SH-SY5Y (cell line): Measurements from ENCODE around the gene PDX1.

Experiments
- GATA2 ChIP-seq: IDR thresholded peaks from 2 replicates; pipeline ENCODE4 v1.6.1; 2011; ENCODE audit warnings: mild to moderate bottlenecking, low read depth, low read length
- GATA3 ChIP-seq: IDR thresholded peaks from 2 replicates; pipeline ENCODE4 v1.6.1; 2011; ENCODE audit warnings: low read depth, mild to moderate bottlenecking, low read length, moderate library complexity

The PDX1 gene

GRCh38 chr13:27918918-27919658 lies 712 bp upstream of the PDX1 start:
- TF ChIP-seq GATA3 (no peak), GATA2 (no peak)

DNA sequence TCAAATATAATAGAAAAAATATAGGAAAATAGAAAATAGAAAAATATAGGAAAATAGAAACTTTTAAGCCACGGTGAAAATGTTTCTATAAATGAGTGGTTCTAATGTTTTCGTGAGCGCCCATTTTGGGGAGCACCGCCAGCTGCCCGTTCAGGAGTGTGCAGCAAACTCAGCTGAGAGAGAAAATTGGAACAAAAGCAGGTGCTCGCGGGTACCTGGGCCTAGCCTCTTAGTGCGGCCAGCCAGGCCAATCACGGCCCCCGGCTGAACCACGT lies 204 bp upstream of the PDX1 start:
- TF ChIP-seq GATA3, result no peak
- no peak for TF ChIP-seq GATA2

GRCh38 chr13:27920677-27921420 lies 1.0 kb downstream of the PDX1 start:
- no peak for TF ChIP-seq GATA2
- TF ChIP-seq GATA3, result no peak

DNA sequence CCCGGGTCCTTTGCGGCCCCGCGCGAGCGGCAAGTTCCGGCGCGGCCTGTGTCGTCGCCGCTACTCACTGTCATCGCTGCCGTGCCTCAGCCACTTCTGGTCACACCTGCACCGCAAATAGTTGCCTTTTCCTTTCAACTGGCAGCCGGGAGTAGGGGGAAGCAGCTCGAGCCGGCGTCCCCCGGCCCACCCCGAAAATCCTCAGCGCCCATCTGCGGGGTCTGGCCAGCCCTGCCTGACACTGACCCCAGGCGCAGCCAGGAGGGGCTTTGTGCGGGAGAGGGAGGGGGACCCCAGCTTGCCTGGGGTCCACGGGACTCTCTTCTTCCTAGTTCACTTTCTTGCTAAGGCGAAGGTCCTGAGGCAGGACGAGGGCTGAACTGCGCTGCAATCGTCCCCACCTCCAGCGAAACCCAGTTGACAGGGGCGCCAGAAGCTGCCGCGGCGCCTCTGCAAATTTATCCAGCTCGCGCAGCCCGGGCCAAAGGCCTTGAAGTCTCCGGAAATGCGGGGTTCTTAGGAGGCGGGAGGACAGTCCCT lies 1.7 kb downstream of the PDX1 start:
- TF ChIP-seq GATA3 (no peak), GATA2 (no peak)

- TF ChIP-seq GATA3 (no peak), GATA2 (no peak)
These were observed 2.4 kb downstream of the PDX1 start for GRCh38 chr13:27921961-27922882.

DNA sequence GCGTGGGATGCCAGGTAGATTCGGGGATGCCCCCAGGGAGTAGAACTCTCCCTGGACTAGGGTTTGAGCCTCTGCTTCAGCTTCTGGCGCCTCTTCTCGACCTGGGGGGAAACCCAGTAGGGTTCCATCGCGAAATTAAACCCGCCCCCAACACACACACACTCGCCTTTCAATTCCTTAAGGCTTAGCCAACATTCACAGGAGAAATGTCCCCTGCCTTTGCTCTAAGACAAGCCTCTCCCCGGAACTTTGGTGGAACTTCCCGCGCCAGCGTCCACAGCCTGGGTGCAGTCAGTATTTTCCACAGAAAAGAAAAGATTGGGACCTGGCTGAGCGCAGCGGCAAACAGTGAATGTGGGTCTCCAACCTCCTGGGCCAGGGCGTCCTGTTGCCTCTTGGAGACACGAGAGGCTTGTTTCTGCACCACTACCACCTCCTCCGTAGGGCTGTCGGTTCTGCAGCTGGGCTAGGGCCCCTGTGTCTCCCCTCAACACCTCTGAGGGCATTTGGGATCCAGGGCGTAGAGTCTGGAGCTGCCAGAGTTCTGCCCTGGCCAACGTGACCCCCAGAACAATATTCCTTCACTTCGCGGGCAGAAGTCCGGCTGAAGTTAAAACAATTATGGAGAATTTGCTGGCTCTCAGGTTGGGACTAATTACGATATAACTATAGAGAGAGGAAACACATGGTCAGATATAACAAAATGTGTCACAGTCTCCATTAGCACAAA lies 3.2 kb downstream of the PDX1 start:
- no peak for TF ChIP-seq GATA3
- TF ChIP-seq GATA2, result no peak

GRCh38 chr13:27923794-27924528 lies 4.2 kb downstream of the PDX1 start:
- TF ChIP-seq GATA3, result no peak

- no peak for TF ChIP-seq GATA2
- no peak for TF ChIP-seq GATA3
These were observed 4.8 kb downstream of the PDX1 start for GRCh38 chr13:27924529-27925141.

- TF ChIP-seq GATA2 (no peak), GATA3 (no peak)
These were observed 5.6 kb downstream of the PDX1 start for GRCh38 chr13:27925220-27925991.

DNA sequence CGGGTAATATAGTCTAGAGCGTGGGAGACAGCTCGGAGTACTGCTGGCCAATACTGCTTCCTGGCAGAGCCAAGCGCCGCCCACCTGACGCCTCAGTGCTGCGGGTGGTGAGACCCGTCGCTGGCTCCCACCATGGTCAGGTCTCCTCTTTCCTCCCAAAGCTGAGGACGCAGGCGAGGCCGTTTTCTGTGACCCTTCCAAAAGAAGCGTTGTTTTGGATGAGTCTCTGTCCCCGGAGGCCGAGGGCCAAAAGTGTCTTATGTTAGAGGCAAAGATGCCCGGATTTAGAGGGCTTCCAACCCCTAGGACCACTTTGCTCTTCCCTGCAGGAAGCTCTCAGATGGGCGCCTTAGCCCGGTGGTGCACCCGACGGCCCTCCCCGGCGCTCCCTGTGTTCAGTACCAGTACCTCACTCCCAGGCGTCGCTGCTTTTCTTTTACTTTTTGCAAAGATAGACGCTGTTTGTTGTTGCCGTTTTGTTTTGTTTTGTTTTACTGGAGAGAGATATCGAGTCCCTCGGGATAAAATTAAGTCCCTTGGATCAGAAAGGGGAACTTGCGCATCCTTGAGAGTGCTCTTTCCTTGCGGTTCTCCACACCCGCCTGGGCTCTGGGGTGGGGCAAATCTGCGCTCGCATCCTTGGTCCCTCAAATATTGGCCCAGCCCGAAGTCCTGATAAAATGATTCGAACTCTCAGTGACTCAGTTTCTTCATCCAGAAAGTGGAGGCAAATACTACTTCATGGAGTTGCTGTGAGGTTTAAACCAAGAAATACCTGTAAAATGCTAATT lies 7.0 kb downstream of the PDX1 start:
- TF ChIP-seq GATA2 (no peak), GATA3 (no peak)
